Measurements from ENCODE around the gene SCRN2.
A peak's percentile ranks its signal among the peaks of the same experiment; 100 is the strongest.

Gene SCRN2

GRCh38 chr17:47792457-47792856, 48.6 kb downstream of the SCRN2 start:
- Mint-ChIP-seq H3K4me3 (no peak overlapping the region), H3K9me3 (no peaks in the 10 kb centered on the region), H3K27me3 (peaks cover 45 to 75% of the 10 kb centered on the region in 2 donors), H3K4me1 (ENCODE audit: low read depth in 2 of 2) (peaks cover 3 to 4% of the 10 kb centered on the region in 2 donors), H3K27ac (no peak overlapping the region), H3K36me3 (ENCODE audit: insufficient read depth) (no peaks in the 10 kb centered on the region)
- ATAC-seq (replicated peaks) (no peak), DNase-seq (no peak)

GRCh38 chr17:47791025-47791424, 50.0 kb downstream of the SCRN2 start:
- peak overlapping the region; percentile 70 to 73 for H3K4me3 Mint-ChIP-seq
- ATAC-seq (replicated peaks): no peak
- no peak for DNase-seq
- H3K4me1 Mint-ChIP-seq (ENCODE audit: low read depth in 2 of 2): peaks cover 3 to 4% of the 10 kb centered on the region in 2 donors
- no peaks in the 10 kb centered on the region for H3K36me3 Mint-ChIP-seq (ENCODE audit: insufficient read depth)
- H3K27ac Mint-ChIP-seq: no peak overlapping the region
- peaks cover 46 to 77% of the 10 kb centered on the region in 2 donors for H3K27me3 Mint-ChIP-seq
- no peaks in the 10 kb centered on the region for H3K9me3 Mint-ChIP-seq

GRCh38 chr17:47789611-47790561, 51.2 kb downstream of the SCRN2 start:
- peak overlapping the region; percentile 70 to 73 for H3K4me3 Mint-ChIP-seq
- H3K4me1 Mint-ChIP-seq (ENCODE audit: low read depth in 2 of 2): peaks cover 3 to 4% of the 10 kb centered on the region in 2 donors
- H3K9me3 Mint-ChIP-seq: no peaks in the 10 kb centered on the region
- H3K27me3 Mint-ChIP-seq: peaks cover 41 to 72% of the 10 kb centered on the region in 2 donors
- ATAC-seq (replicated peaks): peak; percentile 97
- DNase-seq: peak; percentile 48 to 62 (median 49)
- no peaks in the 10 kb centered on the region for H3K36me3 Mint-ChIP-seq (ENCODE audit: insufficient read depth)
- H3K27ac Mint-ChIP-seq: no peak overlapping the region
